HepG2 (cell line): ENCODE results near the gene EGLN2. TPM values are rescaled to one million over a fixed set of nuclear protein-coding genes. Genes with fewer than 3 reads are reported as not detected.

Experiments
- CEBPG ChIP-seq: IDR thresholded peaks from 2 replicates; pipeline ENCODE4 v1.6.1; 2016
- CENPBD1 ChIP-seq: sonication (generic); formaldehyde crosslinking; IDR thresholded peaks from 2 replicates; pipeline ENCODE4 v1.8.0; 2022; ENCODE audit warnings: missing genetic modification reagents, low read depth, mild to moderate bottlenecking, borderline replicate concordance
- HOXA7 ChIP-seq: sonication (generic); formaldehyde crosslinking; IDR thresholded peaks from 2 replicates; pipeline ENCODE4 v1.8.1; 2022; ENCODE audit warnings: mild to moderate bottlenecking, missing genetic modification reagents, moderate library complexity
- KDM5B ChIP-seq: sonication (generic); formaldehyde crosslinking; IDR thresholded peaks from 2 replicates; pipeline ENCODE4 v1.4.0; 2020; ENCODE audit warnings: missing genetic modification reagents, mild to moderate bottlenecking, borderline replicate concordance
- KLF6 ChIP-seq: IDR thresholded peaks from 2 replicates; pipeline ENCODE4 v1.8.0; 2016; ENCODE audit warnings: missing biosample characterization, missing genetic modification reagents
- KMT2A ChIP-seq: sonication (generic); formaldehyde crosslinking; IDR thresholded peaks from 2 replicates; pipeline ENCODE4 v1.4.0; 2020; ENCODE audit warnings: missing genetic modification reagents
- MAF1 ChIP-seq: sonication (generic); formaldehyde crosslinking; IDR thresholded peaks from 2 replicates; pipeline ENCODE4 v1.5.0; 2020; ENCODE audit warnings: missing genetic modification reagents, borderline replicate concordance
- MEIS2 ChIP-seq: sonication (generic); formaldehyde crosslinking; IDR thresholded peaks from 2 replicates; pipeline ENCODE4 v1.9.0; 2021; ENCODE audit warnings: mild to moderate bottlenecking, missing genetic modification reagents
- RCOR2 ChIP-seq: IDR thresholded peaks from 2 replicates; pipeline ENCODE4 v1.6.1; 2016; ENCODE audit warnings: missing biosample characterization, missing genetic modification reagents
- RFX3 ChIP-seq: IDR thresholded peaks from 2 replicates; pipeline ENCODE4 v1.6.1; 2016; ENCODE audit warnings: missing biosample characterization, missing genetic modification reagents
- RXRA ChIP-seq: sonication (generic); formaldehyde crosslinking; IDR thresholded peaks from 2 replicates; pipeline ENCODE4 v1.5.1; 2020; ENCODE audit warnings: missing genetic modification reagents
- RXRB ChIP-seq: IDR thresholded peaks from 2 replicates; pipeline ENCODE4 v1.6.1; 2016; ENCODE audit warnings: borderline replicate concordance, missing genetic modification reagents, missing compliant biosample characterization
- SIN3B ChIP-seq: fragments of 150-350 bp; IDR thresholded peaks from 2 replicates; pipeline ENCODE4 v1.6.1; 2014; ENCODE audit warnings: low read length
- TBX3 ChIP-seq: fragments of 450-650 bp; IDR thresholded peaks from 2 replicates; pipeline ENCODE4 v1.6.1; 2017; ENCODE audit warnings: antibody characterized with exemption, mild to moderate bottlenecking, inconsistent platforms, borderline replicate concordance
- TEAD3 ChIP-seq: optimal IDR thresholded peaks from 2 replicates; pipeline ENCODE3; 2016; ENCODE audit warnings: borderline replicate concordance
- THAP11 ChIP-seq: IDR thresholded peaks from 2 replicates; pipeline ENCODE4 v1.6.1; 2016; ENCODE audit warnings: missing biosample characterization, missing genetic modification reagents
- TRIM24 ChIP-seq: sonication (generic); formaldehyde crosslinking; IDR thresholded peaks from 2 replicates; pipeline ENCODE4 v1.8.0; 2022; ENCODE audit warnings: mild to moderate bottlenecking, missing genetic modification reagents
- ZBTB33 ChIP-seq: sonication (generic); formaldehyde crosslinking; IDR thresholded peaks from 2 replicates; pipeline ENCODE4 v1.4.0; 2020; ENCODE audit warnings: missing genetic modification reagents
- ZMYM3 ChIP-seq: sonication (generic); formaldehyde crosslinking; IDR thresholded peaks from 2 replicates; pipeline ENCODE4 v1.5.1; 2020; ENCODE audit warnings: mild to moderate bottlenecking, missing genetic modification reagents
- ZNF253 ChIP-seq: sonication (generic); formaldehyde crosslinking; IDR thresholded peaks from 2 replicates; pipeline ENCODE4 v1.8.0; 2022; ENCODE audit warnings: mild to moderate bottlenecking, missing genetic modification reagents, borderline replicate concordance
- ZNF256 ChIP-seq: sonication (generic); formaldehyde crosslinking; conservative IDR thresholded peaks from 2 replicates; pipeline ENCODE4 v1.4.0; 2020; ENCODE audit warnings: missing genetic modification reagents
- ZNF543 ChIP-seq: sonication (generic); formaldehyde crosslinking; IDR thresholded peaks from 2 replicates; pipeline ENCODE4 v1.4.0; 2020; ENCODE audit warnings: mild to moderate bottlenecking, missing genetic modification reagents
- ZNF550 ChIP-seq: sonication (generic); formaldehyde crosslinking; IDR thresholded peaks from 2 replicates; pipeline ENCODE4 v1.4.0; 2020; ENCODE audit warnings: mild to moderate bottlenecking, missing genetic modification reagents, borderline replicate concordance
- ZNF558 ChIP-seq: sonication (generic); formaldehyde crosslinking; IDR thresholded peaks from 2 replicates; pipeline ENCODE4 v1.9.0; 2022; ENCODE audit warnings: mild to moderate bottlenecking, missing genetic modification reagents, borderline replicate concordance
- ZNF577 ChIP-seq: sonication (generic); formaldehyde crosslinking; IDR thresholded peaks from 2 replicates; pipeline ENCODE4 v1.4.0; 2020; ENCODE audit warnings: mild to moderate bottlenecking, low read depth, missing genetic modification reagents, borderline replicate concordance
- ZNF589 ChIP-seq: sonication (generic); formaldehyde crosslinking; conservative IDR thresholded peaks from 2 replicates; pipeline ENCODE4 v1.8.0; 2022; ENCODE audit warnings: mild to moderate bottlenecking, moderate library complexity, missing genetic modification reagents
- ZNF883 ChIP-seq: sonication (generic); formaldehyde crosslinking; IDR thresholded peaks from 2 replicates; pipeline ENCODE4 v1.5.1; 2020; ENCODE audit warnings: mild to moderate bottlenecking, missing genetic modification reagents; ENCODE audit errors: not compliant biosample characterization
- polyA plus RNA-seq, 8 experiments: library from polyadenylated mRNA; depleted of rRNA in 3 of 8; stranded (reverse) in 7 of 8; unstranded in 1 of 8; fragments of >200 nt; fragmentation: Illumina TruSeq in 4 of 8; extraction: Trizol in 4 of 8; gene quantifications; 2 replicates each; pipeline versions ENCODE4 v1.2.1 to v1.2.3, GENCODE V29; 2011 to 2016; ENCODE audit warnings: low read depth in 4 of 8, missing spikeins in 1 of 8, mixed read lengths in 1 of 8; ENCODE audit not compliant: insufficient read depth in 1 of 8
- total RNA-seq, 5 experiments: library from RNA; depleted of rRNA; stranded (reverse); fragments of >200 nt; fragmentation: Illumina TruSeq; extraction: Trizol; gene quantifications; 2 replicates each; pipeline ENCODE4 v1.2.3, GENCODE V29; 2016; ENCODE audit warnings: low read depth in 1 of 5
- TF ChIP-seq, protein P1 (sequence below): sonication (generic); formaldehyde crosslinking; IDR thresholded peaks from 2 replicates; pipeline ENCODE4 v1.5.0; 2020; ENCODE audit warnings: mild to moderate bottlenecking, missing genetic modification reagents

EGLN2 gene
- total and polyA plus RNA-seq, 2 of the 13 experiments (the other 11 are each of a cell fraction or from before 2014, with no cell fraction given) = 16.5 to 40.8 TPM

DNA sequence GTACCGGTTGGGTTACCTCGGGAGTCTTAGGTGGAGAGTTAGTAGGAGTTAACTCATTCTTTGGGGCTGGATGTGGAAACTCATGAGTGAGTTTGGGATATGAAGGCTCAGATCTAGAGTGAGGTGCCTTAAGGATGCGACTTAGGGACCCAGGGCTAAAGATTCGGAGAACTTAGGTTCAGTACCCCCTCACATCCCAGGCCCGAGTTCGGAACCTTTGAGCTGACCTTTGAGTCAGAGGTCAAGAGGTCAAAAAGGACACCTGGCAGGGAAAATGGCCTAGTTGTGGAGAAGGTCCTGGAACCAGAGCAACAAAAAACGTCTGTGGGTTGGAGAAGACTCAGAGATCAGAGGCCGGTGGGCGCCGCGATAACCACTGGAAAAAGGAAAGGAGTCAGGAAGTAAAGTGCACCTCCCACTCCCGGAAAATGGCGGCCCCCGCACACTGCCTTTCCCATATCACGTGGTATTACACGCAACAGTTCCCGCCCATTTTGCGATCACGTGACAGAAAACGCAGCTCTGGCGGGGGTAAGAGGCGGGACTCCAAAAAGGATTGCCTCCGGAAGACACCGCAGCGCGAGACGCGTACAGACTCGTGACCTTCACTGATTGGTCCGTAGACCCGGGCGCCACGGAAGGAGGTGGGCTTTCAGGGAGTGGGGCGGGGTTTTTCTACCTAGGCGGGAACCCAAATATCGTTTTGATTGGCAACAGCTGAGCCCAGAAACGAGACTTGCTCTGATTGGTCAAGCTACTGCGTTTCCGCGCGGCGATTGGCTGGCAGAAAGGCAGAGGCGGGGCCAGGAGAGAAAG is 48.7 kb upstream of the EGLN2 start, which contains the start of gene ACTMAP (continued):
- TF ChIP-seq, protein P1, sequence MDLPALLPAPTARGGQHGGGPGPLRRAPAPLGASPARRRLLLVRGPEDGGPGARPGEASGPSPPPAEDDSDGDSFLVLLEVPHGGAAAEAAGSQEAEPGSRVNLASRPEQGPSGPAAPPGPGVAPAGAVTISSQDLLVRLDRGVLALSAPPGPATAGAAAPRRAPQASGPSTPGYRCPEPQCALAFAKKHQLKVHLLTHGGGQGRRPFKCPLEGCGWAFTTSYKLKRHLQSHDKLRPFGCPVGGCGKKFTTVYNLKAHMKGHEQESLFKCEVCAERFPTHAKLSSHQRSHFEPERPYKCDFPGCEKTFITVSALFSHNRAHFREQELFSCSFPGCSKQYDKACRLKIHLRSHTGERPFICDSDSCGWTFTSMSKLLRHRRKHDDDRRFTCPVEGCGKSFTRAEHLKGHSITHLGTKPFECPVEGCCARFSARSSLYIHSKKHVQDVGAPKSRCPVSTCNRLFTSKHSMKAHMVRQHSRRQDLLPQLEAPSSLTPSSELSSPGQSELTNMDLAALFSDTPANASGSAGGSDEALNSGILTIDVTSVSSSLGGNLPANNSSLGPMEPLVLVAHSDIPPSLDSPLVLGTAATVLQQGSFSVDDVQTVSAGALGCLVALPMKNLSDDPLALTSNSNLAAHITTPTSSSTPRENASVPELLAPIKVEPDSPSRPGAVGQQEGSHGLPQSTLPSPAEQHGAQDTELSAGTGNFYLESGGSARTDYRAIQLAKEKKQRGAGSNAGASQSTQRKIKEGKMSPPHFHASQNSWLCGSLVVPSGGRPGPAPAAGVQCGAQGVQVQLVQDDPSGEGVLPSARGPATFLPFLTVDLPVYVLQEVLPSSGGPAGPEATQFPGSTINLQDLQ (CRISPR knock-in tag) = peak; percentile 51; the same call in 1 of the 2 replicates
- TF ChIP-seq ZNF589 (CRISPR knock-in tag) = no peak
- no peak for TF ChIP-seq RFX3
- no peak for TF ChIP-seq TRIM24 (CRISPR knock-in tag)
- no peak for TF ChIP-seq ZNF543 (CRISPR knock-in tag)
- no peak for TF ChIP-seq CEBPG (CRISPR knock-in tag)
- TF ChIP-seq ZNF883 (CRISPR knock-in tag) = no peak
- no peak for TF ChIP-seq SIN3B
- no peak for TF ChIP-seq HOXA7
- no peak for TF ChIP-seq ZNF577 (CRISPR knock-in tag)
- peak; percentile 41 for TF ChIP-seq TEAD3 (CRISPR knock-in tag)
- TF ChIP-seq MAF1 (CRISPR knock-in tag) = no peak
- no peak; the same call in 1 of the 2 replicates for TF ChIP-seq KMT2A (CRISPR knock-in tag)
- TF ChIP-seq RXRB = no peak
- peak; percentile 49; the same call in 1 of the 2 replicates for TF ChIP-seq RXRA (CRISPR knock-in tag)
- TF ChIP-seq MEIS2 (CRISPR knock-in tag) = 0 out of 2 replicates have a peak, but pooled peaks have one; percentile 15
- TF ChIP-seq ZNF253 (CRISPR knock-in tag) = no peak
- TF ChIP-seq THAP11 (CRISPR knock-in tag) = peak; percentile 82
- 0 out of 2 replicates have a peak, but pooled peaks have one; percentile 79 for TF ChIP-seq CENPBD1 (CRISPR knock-in tag)
- TF ChIP-seq ZNF550 (CRISPR knock-in tag) = no peak
- TF ChIP-seq RCOR2 (CRISPR knock-in tag) = no peak
- 0 out of 2 replicates have a peak, but pooled peaks have one; percentile 43 for TF ChIP-seq KLF6 (CRISPR knock-in tag)
- no peak for TF ChIP-seq ZMYM3 (CRISPR knock-in tag)
- no peak for TF ChIP-seq ZNF558 (CRISPR knock-in tag)
- no peak for TF ChIP-seq TBX3
- TF ChIP-seq ZBTB33 = no peak; the same call in 1 of the 2 replicates
- no peak for TF ChIP-seq ZNF256 (CRISPR knock-in tag)
- TF ChIP-seq KDM5B = no peak
